Mucosa of descending colon (tissue), 3 donors: ENCODE data around the gene NAA60. TPM values are rescaled to one million over a fixed set of nuclear protein-coding genes. Genes with fewer than 3 reads are reported as not detected.

ENCODE experiments used
- microRNA-seq: library from miRNA; unstranded; fragments of <30 nt; microRNA quantifications from one replicate; pipeline ENCODE4, GENCODE V29; 2019
- total RNA-seq, 3 donors: library from RNA; stranded (reverse); fragmentation: NEBNext Ultra II Directional in 2 of 3; extraction: Animal tissue kit (Norgen Biotek cat#: 25700) in 2 of 3; gene quantifications; one replicate each; pipeline versions ENCODE4 v1.2.1 to v1.2.4, GENCODE V29; 2021 to 2023
- donor health status: DM: no; HTN: no; CAD: no; lungs with moderate emphysema.
- donor health status: DM: no; HTN: no; CAD: no.
- donor health status: DM: no; HTN: yes; CAD: no.

The NAA60 gene
- total RNA-seq, 3 donors from 2014 or later: 72.2 to 94.7 (median 83.3) TPM

Small RNAs within 50 kb of the gene (microRNA-seq; reads per million reads assigned to microRNA genes)
- gene MIR6126: not detected

Other genes with a start within 250 kb of the NAA60 start
- gene ZNF200, start 208.5 kb upstream of the NAA60 start, total RNA-seq: 1 to 10 TPM; 6.6 to 8.0 (median 8.0) TPM
- gene MEFV, start 187.0 kb upstream of the NAA60 start, total RNA-seq: 1 to 10 TPM in 2 of 3 donors, under 1 TPM in 1; 0.61 to 2.2 (median 1.6) TPM
- gene ZNF263, start 160.2 kb upstream of the NAA60 start, total RNA-seq: 10 to 100 TPM; 20.6 to 24.6 (median 21.0) TPM
- 1 to 10 TPM; 1.6 to 7.5 (median 3.3) TPM for gene TIGD7, start 138.2 kb upstream of the NAA60 start, total RNA-seq
- 10 to 100 TPM; 19.0 to 33.1 (median 30.8) TPM for gene ZNF75A, start 138.2 kb upstream of the NAA60 start, total RNA-seq
- gene OR2C1, start 87.8 kb upstream of the NAA60 start, total RNA-seq: under 1 TPM in 1 of 3 donors, not detected in 2; 0.22 TPM
- gene ZSCAN32, start 42.7 kb upstream of the NAA60 start, total RNA-seq: 10 to 100 TPM; 10.2 to 14.8 (median 11.4) TPM
- gene ZNF174, start 42.5 kb upstream of the NAA60 start, total RNA-seq: 10 to 100 TPM in 1 of 3 donors, 1 to 10 TPM in 2; 7.5 to 14.5 (median 8.0) TPM
- 1 to 10 TPM; 1.9 TPM for gene ZNF597, start 176 bp upstream of the NAA60 start, total RNA-seq
- gene C16orf90, start 51.8 kb downstream of the NAA60 start, total RNA-seq: not detected
- gene CLUAP1, start 57.3 kb downstream of the NAA60 start, total RNA-seq: 10 to 100 TPM in 2 of 3 donors, 1 to 10 TPM in 1; 8.3 to 37.3 (median 10.8) TPM
- 1 to 10 TPM; 1.4 to 2.6 (median 1.7) TPM for gene NLRC3, start 133.7 kb downstream of the NAA60 start, total RNA-seq
- gene SLX4, start 167.9 kb downstream of the NAA60 start, total RNA-seq: 1 to 10 TPM; 3.6 to 6.7 (median 5.0) TPM
- 10 to 100 TPM; 24.4 to 36.0 (median 27.0) TPM for gene DNASE1, start 211.0 kb downstream of the NAA60 start, total RNA-seq